H1 (cell line): ENCODE results near the gene RAD51B. TPM values are rescaled to one million over a fixed set of nuclear protein-coding genes. Genes with fewer than 3 reads are reported as not detected.

Experiments used
- CTCF ChIA-PET: fragments of 300-600 bp; sonication (Branson Sonifier 250); formaldehyde crosslinking; loops from one replicate; lab custom pipeline; 2021; ENCODE audit not compliant: partially characterized antibody; lab: Charles Lee
- POLR2A ChIA-PET: fragments of 300-600 bp; sonication (Branson Sonifier 250); formaldehyde crosslinking; loops from one replicate; lab custom pipeline; 2021; ENCODE audit warnings: inconsistent platforms; ENCODE audit not compliant: partially characterized antibody; lab: Charles Lee
- DNase-seq, 2 experiments: peaks; one replicate each; pipeline versions ENCODE4 v3.0.0 to v3.0.0-alpha.2; 2010 to 2022; ENCODE audit warnings: low spot score in 2 of 2, low read depth in 1 of 2, mixed read lengths in 1 of 2
- FAIRE-seq: peaks from 2 replicates; lab custom pipeline; 2011; peaks lifted over from hg19 to GRCh38; lab: Jason Lieb, UNC
- H2AFZ ChIP-seq: 2 replicates; pipeline ENCODE4 v1.8.1; 2012; ENCODE audit warnings: low read length, inconsistent platforms
- H2AK5ac ChIP-seq: 2 replicates; pipeline ENCODE4 v1.6.1; 2013; ENCODE audit warnings: low read depth, low read length
- H2BK120ac ChIP-seq: replicated peaks from 2 replicates; pipeline ENCODE3; 2013; ENCODE audit warnings: low read depth, low read length, inconsistent platforms
- H2BK12ac ChIP-seq: 2 replicates; pipeline ENCODE4 v1.6.1; 2013; ENCODE audit warnings: low read depth, low read length
- H2BK15ac ChIP-seq: 2 replicates; pipeline ENCODE4 v1.6.1; 2013; ENCODE audit warnings: low read length
- H2BK20ac ChIP-seq: 2 replicates; pipeline ENCODE4 v1.6.1; 2013; ENCODE audit warnings: low read length
- H2BK5ac ChIP-seq: 2 replicates; pipeline ENCODE4 v1.6.1; 2013; ENCODE audit warnings: low read depth, low read length
- H3K14ac ChIP-seq: 2 replicates; pipeline ENCODE4 v1.6.1; 2013; ENCODE audit warnings: inconsistent platforms; ENCODE audit not compliant: insufficient read length
- H3K18ac ChIP-seq: 2 replicates; pipeline ENCODE4 v1.6.1; 2013; ENCODE audit warnings: low read length; ENCODE audit errors: extremely low read depth
- H3K23ac ChIP-seq: 2 replicates; pipeline ENCODE4 v1.6.1; 2013; ENCODE audit warnings: inconsistent platforms; ENCODE audit not compliant: insufficient read length
- H3K23me2 ChIP-seq: 2 replicates; pipeline ENCODE4 v1.6.1; 2013; ENCODE audit warnings: low read depth, low read length
- H3K27ac ChIP-seq: 2 replicates; pipeline ENCODE4 v1.6.1; 2011; ENCODE audit warnings: low read depth, low read length, inconsistent platforms
- H3K27me3 ChIP-seq, 4 experiments: replicated peaks in 1 of 4; 1 replicate in 1 of 4; 2 replicates in 3 of 4; pipeline versions ENCODE4 v1.6.1 to v1.8.1; 2011 to 2013; ENCODE audit warnings: low read length in 3 of 4, mild to moderate bottlenecking in 3 of 4, inconsistent platforms in 2 of 4, mixed read lengths in 2 of 4, moderate library complexity in 1 of 4; ENCODE audit not compliant: control insufficient read depth in 3 of 4, insufficient read depth in 3 of 4; ENCODE audit errors: extremely low read depth in 1 of 4
- H3K36me3 ChIP-seq, 4 experiments: 2 replicates each; pipeline versions ENCODE4 v1.6.1 to v1.8.1; 2011 to 2013; ENCODE audit warnings: mild to moderate bottlenecking in 4 of 4, low read length in 3 of 4, moderate library complexity in 2 of 4, control low read depth in 1 of 4, inconsistent platforms in 1 of 4; ENCODE audit not compliant: insufficient read depth in 4 of 4, control insufficient read depth in 2 of 4
- H3K4ac ChIP-seq: replicated peaks from 2 replicates; pipeline ENCODE3; 2013; ENCODE audit warnings: low read length, low read depth, mixed read lengths, inconsistent platforms; ENCODE audit not compliant: insufficient read length
- H3K4me1 ChIP-seq, 4 experiments: replicated peaks in 1 of 4; 1 replicate in 1 of 4; 2 replicates in 3 of 4; pipeline versions ENCODE4 v1.6.1 to v1.8.1; 2011 to 2013; ENCODE audit warnings: low read length in 3 of 4, inconsistent platforms in 2 of 4, mixed read lengths in 1 of 4; ENCODE audit not compliant: insufficient read depth in 4 of 4, control insufficient read depth in 3 of 4
- H3K4me2 ChIP-seq, 2 experiments: 2 replicates each; pipeline versions ENCODE4 v1.6.1 to v1.8.1; 2011 to 2013; ENCODE audit warnings: low read depth in 2 of 2, low read length in 2 of 2, control low read depth in 1 of 2, inconsistent platforms in 1 of 2, mild to moderate bottlenecking in 1 of 2; ENCODE audit not compliant: insufficient read depth in 1 of 2
- H3K4me3 ChIP-seq, 4 experiments: fragments of 200-600, 300-600 bp in 1 of 4; sonication (generic), shearing (Covaris generic), sonication (Bioruptor Twin) in 1 of 4; 2 replicates each; pipeline versions ENCODE4 v1.5.1 to v1.8.1; 2011 to 2016; ENCODE audit warnings: low read length in 4 of 4, low read depth in 3 of 4, control low read depth in 2 of 4, inconsistent platforms in 2 of 4, mild to moderate bottlenecking in 2 of 4, mixed read lengths in 1 of 4, moderate library complexity in 1 of 4; ENCODE audit not compliant: insufficient read depth in 2 of 4; ENCODE audit errors: extremely low read depth in 1 of 4
- H3K56ac ChIP-seq: replicated peaks from 2 replicates; pipeline ENCODE3; 2013; ENCODE audit warnings: low read depth, mild to moderate bottlenecking, mixed read lengths, low read length, inconsistent platforms; ENCODE audit not compliant: insufficient read length
- H3K79me1 ChIP-seq: 2 replicates; pipeline ENCODE4 v1.6.1; 2013; ENCODE audit warnings: low read depth, low read length, control low read depth
- H3K79me2 ChIP-seq, 2 experiments: 2 replicates each; pipeline versions ENCODE4 v1.6.1 to v1.8.1; 2012 to 2013; ENCODE audit warnings: low read length in 2 of 2, mild to moderate bottlenecking in 2 of 2, inconsistent platforms in 1 of 2; ENCODE audit not compliant: insufficient read depth in 2 of 2, control insufficient read depth in 1 of 2
- H3K9ac ChIP-seq, 4 experiments: replicated peaks in 1 of 4; 1 replicate in 1 of 4; 2 replicates in 3 of 4; pipeline versions ENCODE4 v1.6.1 to v1.8.1; 2011 to 2013; ENCODE audit warnings: low read depth in 3 of 4, low read length in 3 of 4, control low read depth in 2 of 4, mild to moderate bottlenecking in 2 of 4, moderate library complexity in 2 of 4, inconsistent platforms in 1 of 4; ENCODE audit errors: extremely low read depth in 1 of 4
- H3K9me3 ChIP-seq, 2 experiments: 2 replicates each; pipeline versions ENCODE4 v1.6.1 to v1.8.1; 2012 to 2013; ENCODE audit warnings: mild to moderate bottlenecking in 2 of 2, moderate library complexity in 2 of 2, control low read depth in 1 of 2, inconsistent platforms in 1 of 2, low read depth in 1 of 2, low read length in 1 of 2, mixed read lengths in 1 of 2; ENCODE audit not compliant: insufficient read depth in 2 of 2
- H4K20me1 ChIP-seq, 2 experiments: replicated peaks in 1 of 2; 2 replicates each; pipeline versions ENCODE3 to v1.8.1; 2011 to 2013; ENCODE audit warnings: inconsistent platforms in 2 of 2, low read length in 2 of 2, mild to moderate bottlenecking in 1 of 2; ENCODE audit not compliant: insufficient read depth in 2 of 2, control insufficient read depth in 1 of 2
- H4K5ac ChIP-seq: 2 replicates; pipeline ENCODE4 v1.6.1; 2013; ENCODE audit warnings: low read length, low read depth, mixed read lengths, inconsistent platforms; ENCODE audit not compliant: insufficient read length
- H4K8ac ChIP-seq: 2 replicates; pipeline ENCODE4 v1.8.0; 2013; ENCODE audit warnings: mild to moderate bottlenecking, moderate library complexity, low read length, inconsistent platforms; ENCODE audit not compliant: insufficient read depth; ENCODE audit errors: extremely low read depth
- H4K91ac ChIP-seq: replicated peaks from 2 replicates; pipeline ENCODE3; 2013; ENCODE audit warnings: low read length, mixed read lengths, inconsistent platforms; ENCODE audit not compliant: insufficient read length
- ASH2L ChIP-seq: fragments of 200-600, 300-600 bp; sonication (generic); IDR thresholded peaks from one replicate; pipeline ENCODE4 v1.7.1; 2017; ENCODE audit warnings: low read length
- BACH1 ChIP-seq: IDR thresholded peaks from 2 replicates; pipeline ENCODE4 v1.6.1; 2012; ENCODE audit warnings: low read length, improper control_type of control experiment
- BRCA1 ChIP-seq: IDR thresholded peaks from 2 replicates; pipeline ENCODE4 v1.6.1; 2012; ENCODE audit warnings: low read depth, low read length, improper control_type of control experiment
- CTBP2 ChIP-seq: IDR thresholded peaks from 2 replicates; pipeline ENCODE4 v1.7.0; 2011; ENCODE audit warnings: borderline replicate concordance, mild to moderate bottlenecking, moderate library complexity, mixed read lengths, low read length; ENCODE audit not compliant: insufficient read depth, insufficient read length
- EP300 ChIP-seq, 2 experiments: IDR thresholded peaks; 1 replicate in 1 of 2; 2 replicates in 1 of 2; pipeline ENCODE4 v1.6.1; 2011 to 2012; ENCODE audit warnings: low read depth in 2 of 2, low read length in 2 of 2, mild to moderate bottlenecking in 2 of 2, borderline replicate concordance in 1 of 2, inconsistent platforms in 1 of 2, moderate library complexity in 1 of 2
- FOSL1 ChIP-seq: IDR thresholded peaks from 2 replicates; pipeline ENCODE4 v1.6.1; 2011; ENCODE audit warnings: mild to moderate bottlenecking, low read depth, low read length, moderate library complexity; ENCODE audit not compliant: insufficient read depth
- GTF2F1 ChIP-seq: IDR thresholded peaks from 2 replicates; pipeline ENCODE4 v1.6.1; 2012; ENCODE audit warnings: low read depth, low read length, improper control_type of control experiment, borderline replicate concordance
- NANOG ChIP-seq: IDR thresholded peaks from 2 replicates; pipeline ENCODE4 v1.6.1; 2011; ENCODE audit warnings: low read length, low read depth, mild to moderate bottlenecking, inconsistent platforms; ENCODE audit not compliant: insufficient read depth, poor library complexity, severe bottlenecking
- POLR2A ChIP-seq, 2 experiments: IDR thresholded peaks; 1 replicate in 1 of 2; 2 replicates in 1 of 2; pipeline ENCODE4 v1.6.1; 2011; ENCODE audit warnings: low read depth in 2 of 2, low read length in 2 of 2, mild to moderate bottlenecking in 2 of 2; ENCODE audit errors: control extremely low read depth in 1 of 2
- RXRA ChIP-seq: IDR thresholded peaks from 2 replicates; pipeline ENCODE4 v1.6.1; 2011; ENCODE audit warnings: low read depth, mild to moderate bottlenecking, low read length, moderate library complexity; ENCODE audit not compliant: insufficient read depth
- TAF7 ChIP-seq: optimal IDR thresholded peaks from 2 replicates; pipeline ENCODE3; 2011; ENCODE audit warnings: low read depth, mild to moderate bottlenecking, inconsistent platforms, low read length, moderate library complexity, borderline replicate concordance
- TEAD4 ChIP-seq: IDR thresholded peaks from 2 replicates; pipeline ENCODE4 v1.6.1; 2012; ENCODE audit warnings: low read depth, low read length, inconsistent platforms, mixed read lengths
- ZNF274 ChIP-seq: IDR thresholded peaks from 2 replicates; pipeline ENCODE4 v1.7.0; 2012; ENCODE audit warnings: low read length, borderline replicate concordance; ENCODE audit errors: extremely low read depth
- polyA plus RNA-seq, 7 experiments: library from polyadenylated mRNA; depleted of rRNA in 3 of 7; stranded (reverse) in 5 of 7; unstranded in 2 of 7; fragments of >200 nt in 5 of 7; fragments of 200-250 nt in 2 of 7; gene quantifications; 1 replicate in 5 of 7; 2 replicates in 1 of 7; 4 replicates in 1 of 7; pipeline versions ENCODE4 v1.2.1 to v1.2.3, GENCODE V29; 2011 to 2013; ENCODE audit warnings: missing spikeins in 2 of 7, mixed read lengths in 2 of 7
- total RNA-seq: library from RNA; stranded (reverse); fragmentation: NEBNext Ultra II Directional; extraction: Animal tissue kit (Norgen Biotek cat#: 25700); gene quantifications from 2 replicates; pipeline ENCODE4 v1.2.1, GENCODE V29; 2021

The RAD51B gene
- total and polyA plus RNA-seq, 2 of the 8 experiments (the other 6 are each of a cell fraction or from before 2014, with no cell fraction given): 3.9 to 14.9 TPM

- no peaks in the 10 kb centered on the region; a peak in 1 of 4 replicates for H3K9me3 ChIP-seq
- H3K27me3 ChIP-seq: no peaks in the 10 kb centered on the region
- no peaks in the 10 kb centered on the region; a peak in 3 of 7 replicates for H3K4me1 ChIP-seq
- no peaks in the 10 kb centered on the region for H3K79me2 ChIP-seq
- H3K4me2 ChIP-seq: no peak overlapping the region
- no peak overlapping the region for H4K5ac ChIP-seq
- FAIRE-seq (no peak), DNase-seq (no peak)
- no peak overlapping the region for H2AK5ac ChIP-seq
- H3K4me3 ChIP-seq: no peak overlapping the region
- no peak overlapping the region for H3K18ac ChIP-seq
- TF ChIP-seq TAF7 (no peak), TEAD4 (no peak), RXRA (no peak), GTF2F1 (no peak), ZNF274 (no peak), BACH1 (no peak), POLR2A (IDR thresholded peaks at IDR 0.05; ENCODE audit: control extremely low read depth in 1 of 2, low read depth in 2 of 2, low read length in 2 of 2) (no peak), BRCA1 (no peak), FOSL1 (no peak), EP300 (IDR thresholded peaks at IDR 0.05; ENCODE audit: borderline replicate concordance in 1 of 2, low read depth in 2 of 2, low read length in 2 of 2) (no peak), ASH2L (no peak), NANOG (no peak), CTBP2 (no peak)
- no peak overlapping the region for H2BK120ac ChIP-seq
- H3K36me3 ChIP-seq: no peaks in the 10 kb centered on the region; a peak in 1 of 8 replicates
- no peak overlapping the region for H3K14ac ChIP-seq
- no peaks in the 10 kb centered on the region for H4K20me1 ChIP-seq
- H3K23ac ChIP-seq: no peak overlapping the region
- H3K23me2 ChIP-seq: no peaks in the 10 kb centered on the region
- no peak overlapping the region for H2AFZ ChIP-seq
- H3K79me1 ChIP-seq: no peaks in the 10 kb centered on the region
- H3K4ac ChIP-seq: no peak overlapping the region
- CTCF ChIA-PET: interaction anchor here (0.8 to 1.4 kb wide), 2 partner anchors 14 to 213 kb away, joined by 3 read pairs; no protein-coding TSS in a partner anchor
- no peak overlapping the region for H2BK20ac ChIP-seq
- H3K9ac ChIP-seq: no peak overlapping the region
- no peak overlapping the region for H2BK5ac ChIP-seq
- H4K8ac ChIP-seq: no peak overlapping the region
- no peak overlapping the region for H2BK12ac ChIP-seq
- H2BK15ac ChIP-seq: no peak overlapping the region
- POLR2A ChIA-PET: no interaction called here
- H4K91ac ChIP-seq: no peak overlapping the region
- H3K56ac ChIP-seq: no peak overlapping the region
- no peak overlapping the region for H3K27ac ChIP-seq
Observed at GRCh38 chr14:68145539-68145938, 326.0 kb downstream of the RAD51B start.
